NOMO-1 treated with DMSO at 0.1 percent for 48 hours (cell line): ENCODE data around the gene RNF125.
"Not testable (repeated sequence)": the region's sequence is repeated elsewhere in the genome, so short reads cannot be mapped to it uniquely, and the experiment has no call there.

Experiments
- DNase-seq: peaks from one replicate; lab custom pipeline; 2025; ENCODE audit not compliant: unreplicated experiment; lab: John Stamatoyannopoulos, UW

Gene RNF125

GRCh38 chr18:32083781-32084180, 65.2 kb downstream of the RNF125 start:
- DNase-seq: no peak

- peak; percentile 91 for DNase-seq
These were observed 68.3 kb downstream of the RNF125 start for GRCh38 chr18:32086881-32087280.

- not testable (repeated sequence) for DNase-seq
These were observed 72.2 kb downstream of the RNF125 start for GRCh38 chr18:32090831-32091230.

GRCh38 chr18:32091325-32091723, 72.7 kb downstream of the RNF125 start:
- DNase-seq: no peak

GRCh38 chr18:32091724-32092421, 73.2 kb downstream of the RNF125 start, which contains the start of gene RNF138:
RNF138 (plus strand) TSS chr18:32091874; CDS start chr18:32092777, 903 bp downstream.
- peak; percentile 75 for DNase-seq

GRCh38 chr18:32092422-32093101, 73.9 kb downstream of the RNF125 start:
- peak; percentile 93 for DNase-seq

- peak; percentile 77 for DNase-seq
These were observed 74.5 kb downstream of the RNF125 start for GRCh38 chr18:32093102-32093511.

- no peak for DNase-seq
These were observed 74.9 kb downstream of the RNF125 start for GRCh38 chr18:32093523-32093922.

- no peak for DNase-seq
These were observed 76.7 kb downstream of the RNF125 start for GRCh38 chr18:32095192-32095899.

- DNase-seq: no peak
These were observed 77.2 kb downstream of the RNF125 start for GRCh38 chr18:32095900-32096229.

- DNase-seq: no peak
These were observed 78.3 kb downstream of the RNF125 start for GRCh38 chr18:32096946-32097345.

- DNase-seq: no peak
These were observed 85.9 kb downstream of the RNF125 start for GRCh38 chr18:32104516-32104915.

GRCh38 chr18:32110005-32110404, 91.4 kb downstream of the RNF125 start:
- no peak for DNase-seq

GRCh38 chr18:32111706-32112105, 93.1 kb downstream of the RNF125 start:
- DNase-seq: no peak

GRCh38 chr18:32112826-32113225, 94.2 kb downstream of the RNF125 start:
- no peak for DNase-seq

- DNase-seq: no peak
These were observed 95.8 kb downstream of the RNF125 start for GRCh38 chr18:32114293-32114942.

- no peak for DNase-seq
These were observed 103.4 kb downstream of the RNF125 start for GRCh38 chr18:32122039-32122438.
